HCT116 (cell line): Measurements from ENCODE around the gene GALNT11.

Source experiments
- CEBPB ChIP-seq: IDR thresholded peaks from 2 replicates; pipeline ENCODE4 v1.6.1; 2012; ENCODE audit warnings: low read depth
- ELF1 ChIP-seq: IDR thresholded peaks from 2 replicates; pipeline ENCODE4 v1.6.1; 2012; ENCODE audit warnings: low read depth, borderline replicate concordance
- EZH2 ChIP-seq: fragments of 200-600 bp; sonication (generic); IDR thresholded peaks from 2 replicates; pipeline ENCODE4 v1.6.1; 2017; ENCODE audit warnings: antibody characterized with exemption, mixed run types
- FOSL1 ChIP-seq: IDR thresholded peaks from 2 replicates; pipeline ENCODE4 v1.6.1; 2012; ENCODE audit warnings: low read depth
- POLR2AphosphoS5 ChIP-seq: IDR thresholded peaks from 2 replicates; pipeline ENCODE4 v1.6.1; 2011; ENCODE audit warnings: mild to moderate bottlenecking, low read depth, low read length, moderate library complexity
- RAD21 ChIP-seq: IDR thresholded peaks from 2 replicates; pipeline ENCODE4 v1.6.1; 2012; ENCODE audit warnings: low read depth, mild to moderate bottlenecking
- TF ChIP-seq, protein P1 (sequence below), 3 experiments: fragments of 200-600 bp in 1 of 3; sonication (generic) in 1 of 3; IDR thresholded peaks in 2 of 3; conservative IDR thresholded peaks in 1 of 3; 2 replicates each; pipeline ENCODE4 v1.5.1; 2012 to 2017; ENCODE audit warnings: low read depth in 2 of 3, low read length in 2 of 3, antibody characterized with exemption in 1 of 3, borderline replicate concordance in 1 of 3, control low read depth in 1 of 3, mild to moderate bottlenecking in 1 of 3, mixed read lengths in 1 of 3, mixed run types in 1 of 3, moderate library complexity in 1 of 3; ENCODE audit not compliant: insufficient read depth in 1 of 3
- TF ChIP-seq, protein P2 (sequence below): IDR thresholded peaks from 2 replicates; pipeline ENCODE4 v1.6.1; 2012
- TF ChIP-seq, protein P3 (sequence below): IDR thresholded peaks from 2 replicates; pipeline ENCODE4 v1.6.1; 2012; ENCODE audit warnings: low read depth

- TF ChIP-seq, protein P1, sequence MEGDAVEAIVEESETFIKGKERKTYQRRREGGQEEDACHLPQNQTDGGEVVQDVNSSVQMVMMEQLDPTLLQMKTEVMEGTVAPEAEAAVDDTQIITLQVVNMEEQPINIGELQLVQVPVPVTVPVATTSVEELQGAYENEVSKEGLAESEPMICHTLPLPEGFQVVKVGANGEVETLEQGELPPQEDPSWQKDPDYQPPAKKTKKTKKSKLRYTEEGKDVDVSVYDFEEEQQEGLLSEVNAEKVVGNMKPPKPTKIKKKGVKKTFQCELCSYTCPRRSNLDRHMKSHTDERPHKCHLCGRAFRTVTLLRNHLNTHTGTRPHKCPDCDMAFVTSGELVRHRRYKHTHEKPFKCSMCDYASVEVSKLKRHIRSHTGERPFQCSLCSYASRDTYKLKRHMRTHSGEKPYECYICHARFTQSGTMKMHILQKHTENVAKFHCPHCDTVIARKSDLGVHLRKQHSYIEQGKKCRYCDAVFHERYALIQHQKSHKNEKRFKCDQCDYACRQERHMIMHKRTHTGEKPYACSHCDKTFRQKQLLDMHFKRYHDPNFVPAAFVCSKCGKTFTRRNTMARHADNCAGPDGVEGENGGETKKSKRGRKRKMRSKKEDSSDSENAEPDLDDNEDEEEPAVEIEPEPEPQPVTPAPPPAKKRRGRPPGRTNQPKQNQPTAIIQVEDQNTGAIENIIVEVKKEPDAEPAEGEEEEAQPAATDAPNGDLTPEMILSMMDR (IDR thresholded peaks at IDR 0.05 in 2 of 3, conservative IDR thresholded peaks at IDR 0.05 in 1 of 3; ENCODE audit: borderline replicate concordance in 1 of 3, insufficient read depth in 1 of 3, low read depth in 2 of 3, low read length in 2 of 3) = no peak
- no peak for TF ChIP-seq EZH2
- no peak for TF ChIP-seq ELF1
- no peak for TF ChIP-seq POLR2AphosphoS5
- no peak for TF ChIP-seq FOSL1
- no peak for TF ChIP-seq RAD21
- TF ChIP-seq, protein P2, sequence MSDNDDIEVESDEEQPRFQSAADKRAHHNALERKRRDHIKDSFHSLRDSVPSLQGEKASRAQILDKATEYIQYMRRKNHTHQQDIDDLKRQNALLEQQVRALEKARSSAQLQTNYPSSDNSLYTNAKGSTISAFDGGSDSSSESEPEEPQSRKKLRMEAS = no peak
- TF ChIP-seq CEBPB = no peak
- TF ChIP-seq, protein P3, sequence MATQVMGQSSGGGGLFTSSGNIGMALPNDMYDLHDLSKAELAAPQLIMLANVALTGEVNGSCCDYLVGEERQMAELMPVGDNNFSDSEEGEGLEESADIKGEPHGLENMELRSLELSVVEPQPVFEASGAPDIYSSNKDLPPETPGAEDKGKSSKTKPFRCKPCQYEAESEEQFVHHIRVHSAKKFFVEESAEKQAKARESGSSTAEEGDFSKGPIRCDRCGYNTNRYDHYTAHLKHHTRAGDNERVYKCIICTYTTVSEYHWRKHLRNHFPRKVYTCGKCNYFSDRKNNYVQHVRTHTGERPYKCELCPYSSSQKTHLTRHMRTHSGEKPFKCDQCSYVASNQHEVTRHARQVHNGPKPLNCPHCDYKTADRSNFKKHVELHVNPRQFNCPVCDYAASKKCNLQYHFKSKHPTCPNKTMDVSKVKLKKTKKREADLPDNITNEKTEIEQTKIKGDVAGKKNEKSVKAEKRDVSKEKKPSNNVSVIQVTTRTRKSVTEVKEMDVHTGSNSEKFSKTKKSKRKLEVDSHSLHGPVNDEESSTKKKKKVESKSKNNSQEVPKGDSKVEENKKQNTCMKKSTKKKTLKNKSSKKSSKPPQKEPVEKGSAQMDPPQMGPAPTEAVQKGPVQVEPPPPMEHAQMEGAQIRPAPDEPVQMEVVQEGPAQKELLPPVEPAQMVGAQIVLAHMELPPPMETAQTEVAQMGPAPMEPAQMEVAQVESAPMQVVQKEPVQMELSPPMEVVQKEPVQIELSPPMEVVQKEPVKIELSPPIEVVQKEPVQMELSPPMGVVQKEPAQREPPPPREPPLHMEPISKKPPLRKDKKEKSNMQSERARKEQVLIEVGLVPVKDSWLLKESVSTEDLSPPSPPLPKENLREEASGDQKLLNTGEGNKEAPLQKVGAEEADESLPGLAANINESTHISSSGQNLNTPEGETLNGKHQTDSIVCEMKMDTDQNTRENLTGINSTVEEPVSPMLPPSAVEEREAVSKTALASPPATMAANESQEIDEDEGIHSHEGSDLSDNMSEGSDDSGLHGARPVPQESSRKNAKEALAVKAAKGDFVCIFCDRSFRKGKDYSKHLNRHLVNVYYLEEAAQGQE = no peak
Measured at GRCh38 chr7:152059311-152059710, 33.8 kb downstream of the GALNT11 start.
